Measurements from ENCODE around the gene GSTK1. TPM values are rescaled to one million over a fixed set of nuclear protein-coding genes. Genes with fewer than 3 reads are reported as not detected.

GSTK1 gene
- polyA plus RNA-seq, 1 of the 3 experiments (the other 2 are of a cell fraction): 299 TPM

DNA sequence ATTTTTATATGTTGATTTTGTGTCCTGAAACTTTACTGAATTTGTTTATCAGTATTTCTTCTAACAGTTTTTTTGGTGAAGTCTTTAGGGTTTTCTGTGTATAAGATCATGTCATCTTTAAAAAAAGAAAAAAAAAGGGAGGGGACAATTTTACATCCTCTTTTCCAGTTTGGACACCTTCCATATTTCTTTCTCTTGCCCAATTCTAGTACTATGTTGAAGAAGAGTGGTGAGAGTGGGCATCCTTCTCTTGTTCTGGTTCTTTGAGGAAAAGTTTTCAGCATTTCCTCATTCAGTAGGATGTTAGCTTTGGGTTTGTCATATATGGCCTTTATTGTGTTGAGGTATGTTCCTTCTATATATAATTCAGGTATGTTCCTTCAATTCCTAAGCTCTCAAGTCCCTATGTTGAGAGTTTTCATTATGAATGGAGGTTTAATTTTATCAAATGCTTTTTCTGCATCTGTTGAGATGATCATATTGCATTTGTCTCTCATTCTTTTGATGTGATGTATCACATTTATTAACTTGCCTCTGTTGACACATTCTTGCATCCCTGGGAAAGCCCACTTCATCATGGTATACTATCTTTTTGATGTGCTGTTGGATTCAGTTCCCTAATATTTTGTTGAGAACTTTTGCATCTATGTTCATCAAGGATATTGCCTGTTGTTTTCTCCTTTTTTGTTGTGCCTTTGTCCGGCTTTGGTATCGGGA is 29.3 kb upstream of the GSTK1 start:
- no peaks in the 10 kb centered on the region for H3K27me3 ChIP-seq (ENCODE audit: insufficient read depth)
- no peaks in the 10 kb centered on the region for H3K9me2 ChIP-seq
- CTCF ChIA-PET: interaction anchor here (0.6 to 2.7 kb wide), 2 partner anchors 19 to 46 kb away, joined by 3 to 14 read pairs; no protein-coding TSS in a partner anchor
- H3K4me1 ChIP-seq (ENCODE audit: control insufficient read depth in 1 of 2, insufficient read depth in 2 of 2, low read depth in 1 of 2, low read length in 1 of 2): peaks cover 2 to 4% of the 10 kb centered on the region in 2 experiments; a peak in 2 of 4 replicates
- no peaks in the 10 kb centered on the region for H3F3A ChIP-seq (replicated peaks; ENCODE audit: insufficient read depth)
- no peak overlapping the region for H3K4me2 ChIP-seq
- H4K20me1 ChIP-seq (ENCODE audit: insufficient read depth): no peaks in the 10 kb centered on the region
- no peak overlapping the region for H3K9ac ChIP-seq
- peaks cover 35% of the 10 kb centered on the region for H3K9me3 ChIP-seq
- no peaks in the 10 kb centered on the region for H3K36me3 ChIP-seq (replicated peaks in 1 of 2; ENCODE audit: control insufficient read depth in 1 of 2, insufficient read depth in 2 of 2, low read length in 1 of 2)
- TF ChIP-seq RXRA (IDR thresholded peaks at IDR 0.05; ENCODE audit: borderline replicate concordance, low read depth) (no peak), MEF2A (IDR thresholded peaks at IDR 0.05; ENCODE audit: borderline replicate concordance, low read depth) (no peak), RAD21 (IDR thresholded peaks at IDR 0.05; ENCODE audit: low read length) (no peak), EP300 (IDR thresholded peaks at IDR 0.05; ENCODE audit: borderline replicate concordance in 1 of 2, low read depth in 1 of 2, low read length in 1 of 2) (no peak), SIN3A (IDR thresholded peaks at IDR 0.05; ENCODE audit: borderline replicate concordance, low read depth, low read length) (no peak), TAF1 (IDR thresholded peaks at IDR 0.05; ENCODE audit: borderline replicate concordance, low read depth, low read length) (no peak), SMC3 (IDR thresholded peaks at IDR 0.05; ENCODE audit: low read depth, low read length) (no peak)
- TF ChIP-seq, protein P1, sequence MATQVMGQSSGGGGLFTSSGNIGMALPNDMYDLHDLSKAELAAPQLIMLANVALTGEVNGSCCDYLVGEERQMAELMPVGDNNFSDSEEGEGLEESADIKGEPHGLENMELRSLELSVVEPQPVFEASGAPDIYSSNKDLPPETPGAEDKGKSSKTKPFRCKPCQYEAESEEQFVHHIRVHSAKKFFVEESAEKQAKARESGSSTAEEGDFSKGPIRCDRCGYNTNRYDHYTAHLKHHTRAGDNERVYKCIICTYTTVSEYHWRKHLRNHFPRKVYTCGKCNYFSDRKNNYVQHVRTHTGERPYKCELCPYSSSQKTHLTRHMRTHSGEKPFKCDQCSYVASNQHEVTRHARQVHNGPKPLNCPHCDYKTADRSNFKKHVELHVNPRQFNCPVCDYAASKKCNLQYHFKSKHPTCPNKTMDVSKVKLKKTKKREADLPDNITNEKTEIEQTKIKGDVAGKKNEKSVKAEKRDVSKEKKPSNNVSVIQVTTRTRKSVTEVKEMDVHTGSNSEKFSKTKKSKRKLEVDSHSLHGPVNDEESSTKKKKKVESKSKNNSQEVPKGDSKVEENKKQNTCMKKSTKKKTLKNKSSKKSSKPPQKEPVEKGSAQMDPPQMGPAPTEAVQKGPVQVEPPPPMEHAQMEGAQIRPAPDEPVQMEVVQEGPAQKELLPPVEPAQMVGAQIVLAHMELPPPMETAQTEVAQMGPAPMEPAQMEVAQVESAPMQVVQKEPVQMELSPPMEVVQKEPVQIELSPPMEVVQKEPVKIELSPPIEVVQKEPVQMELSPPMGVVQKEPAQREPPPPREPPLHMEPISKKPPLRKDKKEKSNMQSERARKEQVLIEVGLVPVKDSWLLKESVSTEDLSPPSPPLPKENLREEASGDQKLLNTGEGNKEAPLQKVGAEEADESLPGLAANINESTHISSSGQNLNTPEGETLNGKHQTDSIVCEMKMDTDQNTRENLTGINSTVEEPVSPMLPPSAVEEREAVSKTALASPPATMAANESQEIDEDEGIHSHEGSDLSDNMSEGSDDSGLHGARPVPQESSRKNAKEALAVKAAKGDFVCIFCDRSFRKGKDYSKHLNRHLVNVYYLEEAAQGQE (IDR thresholded peaks at IDR 0.05; ENCODE audit: low read depth, low read length): no peak
- TF ChIP-seq, protein P2, sequence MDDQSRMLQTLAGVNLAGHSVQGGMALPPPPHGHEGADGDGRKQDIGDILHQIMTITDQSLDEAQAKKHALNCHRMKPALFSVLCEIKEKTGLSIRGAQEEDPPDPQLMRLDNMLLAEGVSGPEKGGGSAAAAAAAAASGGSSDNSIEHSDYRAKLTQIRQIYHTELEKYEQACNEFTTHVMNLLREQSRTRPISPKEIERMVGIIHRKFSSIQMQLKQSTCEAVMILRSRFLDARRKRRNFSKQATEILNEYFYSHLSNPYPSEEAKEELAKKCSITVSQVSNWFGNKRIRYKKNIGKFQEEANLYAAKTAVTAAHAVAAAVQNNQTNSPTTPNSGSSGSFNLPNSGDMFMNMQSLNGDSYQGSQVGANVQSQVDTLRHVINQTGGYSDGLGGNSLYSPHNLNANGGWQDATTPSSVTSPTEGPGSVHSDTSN (IDR thresholded peaks at IDR 0.05): no peak
- TF ChIP-seq, protein P3, sequence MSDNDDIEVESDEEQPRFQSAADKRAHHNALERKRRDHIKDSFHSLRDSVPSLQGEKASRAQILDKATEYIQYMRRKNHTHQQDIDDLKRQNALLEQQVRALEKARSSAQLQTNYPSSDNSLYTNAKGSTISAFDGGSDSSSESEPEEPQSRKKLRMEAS (IDR thresholded peaks at IDR 0.05; ENCODE audit: low read depth): no peak
- TF ChIP-seq, protein P4, sequence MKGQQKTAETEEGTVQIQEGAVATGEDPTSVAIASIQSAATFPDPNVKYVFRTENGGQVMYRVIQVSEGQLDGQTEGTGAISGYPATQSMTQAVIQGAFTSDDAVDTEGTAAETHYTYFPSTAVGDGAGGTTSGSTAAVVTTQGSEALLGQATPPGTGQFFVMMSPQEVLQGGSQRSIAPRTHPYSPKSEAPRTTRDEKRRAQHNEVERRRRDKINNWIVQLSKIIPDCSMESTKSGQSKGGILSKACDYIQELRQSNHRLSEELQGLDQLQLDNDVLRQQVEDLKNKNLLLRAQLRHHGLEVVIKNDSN (IDR thresholded peaks at IDR 0.05; ENCODE audit: borderline replicate concordance, low read depth): no peak
- H3K4me3 ChIP-seq (ENCODE audit: low read depth in 2 of 2, low read length in 1 of 2): no peak overlapping the region
- H2AFZ ChIP-seq (ENCODE audit: low read depth): no peak overlapping the region
- POLR2A ChIA-PET: no interaction called here
- no peak overlapping the region for H3K27ac ChIP-seq (ENCODE audit: low read depth in 2 of 2, low read length in 1 of 2)
- no peak for DNase-seq
- 94% methylated on average over 2 of the region's 2 CpGs for WGBS (ENCODE audit: low lambda C conversion rate)
- H3K79me2 ChIP-seq (ENCODE audit: insufficient read depth): no peaks in the 10 kb centered on the region
